SK-MEL-5 (cell line): ENCODE results near the gene DENND6B. TPM values are rescaled to one million over a fixed set of nuclear protein-coding genes. Genes with fewer than 3 reads are reported as not detected.
"Not testable (repeated sequence)": the region's sequence is repeated elsewhere in the genome, so short reads cannot be mapped to it uniquely, and the experiment has no call there.

Source experiments
- DNase-seq: peaks from one replicate; pipeline ENCODE4 v3.0.0-alpha.2; 2016; ENCODE audit warnings: low read depth, low spot score
- in situ Hi-C: cut with HindIII; loops from 2 replicates; pipeline ENCODE4 v1.10.0; 2016; ENCODE audit warnings: low sequenced_read_pairs, high pct_unique_total_duplicates, low pct_unique_long_range_greater_than_20kb
- polyA plus RNA-seq, 2 experiments: library from polyadenylated mRNA; depleted of rRNA; stranded (reverse); fragments of >200 nt; gene quantifications; 2 replicates each; pipeline ENCODE4 v1.2.3, GENCODE V29; 2015
- total RNA-seq: library from RNA; depleted of rRNA; stranded (reverse); fragments of >200 nt; shearing (Covaris generic); gene quantifications from 2 replicates; pipeline ENCODE4 v1.2.3, GENCODE V29; 2014; rRNA removed

DENND6B gene
- 0.59 and 0.66 TPM in 2 replicates for total RNA-seq
- polyA plus RNA-seq (2015; cell fraction: cytosol; rRNA removed): 1.3 and 1.8 TPM in 2 replicates
- 13.9 and 16.0 TPM in 2 replicates for polyA plus RNA-seq (2015; cell fraction: nucleus; rRNA removed)

GRCh38 chr22:50326956-50327710 lies at the start of gene DENND6B:
Gene DENND6B, minus strand, starts transcription at chr22:50327012. Its CDS starts 24 bp downstream, at chr22:50326988.
- DNase-seq: peak; percentile 78
- in situ Hi-C loops: no loop called here

GRCh38 chr22:50376085-50376651 lies 49.4 kb upstream of the DENND6B start:
- in situ Hi-C loops: no loop called here
- DNase-seq: no peak

GRCh38 chr22:50371101-50371648 lies 44.4 kb upstream of the DENND6B start:
- in situ Hi-C loops: no loop called here
- DNase-seq: no peak

GRCh38 chr22:50367778-50368500 lies 41.1 kb upstream of the DENND6B start:
- in situ Hi-C loops: no loop called here
- no peak for DNase-seq

- DNase-seq, in situ Hi-C loops: not testable (repeated sequence)
These were observed 37.0 kb upstream of the DENND6B start for GRCh38 chr22:50363803-50364194.

GRCh38 chr22:50363166-50363802 lies 36.5 kb upstream of the DENND6B start:
- in situ Hi-C loops: no loop called here
- no peak for DNase-seq

- in situ Hi-C loops: no loop called here
- no peak for DNase-seq
These were observed 34.9 kb upstream of the DENND6B start for GRCh38 chr22:50361688-50362087.

GRCh38 chr22:50361222-50361621 lies 34.4 kb upstream of the DENND6B start:
- in situ Hi-C loops: no loop called here
- no peak for DNase-seq

GRCh38 chr22:50360578-50360977 lies 33.8 kb upstream of the DENND6B start:
- in situ Hi-C loops: no loop called here
- DNase-seq: no peak

- in situ Hi-C loops: no loop called here
These were observed 30.9 kb upstream of the DENND6B start for GRCh38 chr22:50357756-50358155.

GRCh38 chr22:50357222-50357621 lies 30.4 kb upstream of the DENND6B start:
- in situ Hi-C loops: no loop called here
- no peak for DNase-seq

More at GRCh38 chr22:50357756-50358155, 30.9 kb upstream of the DENND6B start:
- no peak for DNase-seq

- in situ Hi-C loops: no loop called here
- DNase-seq: no peak
These were observed 29.4 kb upstream of the DENND6B start for GRCh38 chr22:50356186-50356585.

GRCh38 chr22:50348058-50348457 lies 21.2 kb upstream of the DENND6B start:
- in situ Hi-C loops: no loop called here
- DNase-seq: no peak

GRCh38 chr22:50347157-50347556 lies 20.3 kb upstream of the DENND6B start:
- in situ Hi-C loops: no loop called here

GRCh38 chr22:50346470-50346869 lies 19.7 kb upstream of the DENND6B start:
- in situ Hi-C loops: no loop called here
- no peak for DNase-seq

More at GRCh38 chr22:50347157-50347556, 20.3 kb upstream of the DENND6B start:
- no peak for DNase-seq

- DNase-seq: no peak
- in situ Hi-C loops: no loop called here
These were observed 16.7 kb upstream of the DENND6B start for GRCh38 chr22:50343541-50343935.

GRCh38 chr22:50342651-50343540 lies 16.1 kb upstream of the DENND6B start, which contains the start of gene PPP6R2:
Gene PPP6R2, plus strand, starts transcription at chr22:50343327. Its CDS starts 50,582 bp downstream, at chr22:50393909.
- DNase-seq: peak; percentile 76

More at GRCh38 chr22:50342651-50343540, 16.1 kb upstream of the DENND6B start, which contains the start of gene PPP6R2:
- in situ Hi-C loops: no loop called here
